Colon (tissue), 2 donors: ENCODE results near the gene HPCA.
A peak's percentile ranks its signal among the peaks of the same experiment; 100 is the strongest.
"Not testable (repeated sequence)": the region's sequence is repeated elsewhere in the genome, so short reads cannot be mapped to it uniquely, and the experiment has no call there.

Experiments used
- FAIRE-seq: peaks from 2 replicates; lab custom pipeline; 2012; peaks lifted over from hg19 to GRCh38; lab: Jason Lieb, UNC
- donor health status: control.
- donor health status: control.

The HPCA gene

DNA sequence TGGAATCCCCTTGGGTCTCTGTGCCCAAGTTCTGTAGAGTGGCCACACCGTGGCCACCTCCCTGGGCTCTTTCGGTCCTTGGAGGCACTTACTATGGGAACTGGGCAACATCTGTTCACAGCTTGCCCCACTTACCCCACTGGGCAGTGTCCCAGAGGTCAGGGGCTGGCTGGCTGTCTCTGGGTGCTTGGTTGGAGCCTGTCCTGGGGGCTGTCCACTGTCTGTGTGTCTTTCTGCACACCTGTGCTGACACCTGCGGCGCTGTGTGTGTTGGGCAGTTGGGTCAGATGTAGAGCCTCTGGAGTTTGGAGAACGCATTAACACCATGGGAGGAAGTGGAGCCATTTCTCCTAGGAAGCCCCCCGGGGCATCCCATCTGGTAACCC, 16.2 kb downstream of the HPCA start:
- no peak for FAIRE-seq

DNA sequence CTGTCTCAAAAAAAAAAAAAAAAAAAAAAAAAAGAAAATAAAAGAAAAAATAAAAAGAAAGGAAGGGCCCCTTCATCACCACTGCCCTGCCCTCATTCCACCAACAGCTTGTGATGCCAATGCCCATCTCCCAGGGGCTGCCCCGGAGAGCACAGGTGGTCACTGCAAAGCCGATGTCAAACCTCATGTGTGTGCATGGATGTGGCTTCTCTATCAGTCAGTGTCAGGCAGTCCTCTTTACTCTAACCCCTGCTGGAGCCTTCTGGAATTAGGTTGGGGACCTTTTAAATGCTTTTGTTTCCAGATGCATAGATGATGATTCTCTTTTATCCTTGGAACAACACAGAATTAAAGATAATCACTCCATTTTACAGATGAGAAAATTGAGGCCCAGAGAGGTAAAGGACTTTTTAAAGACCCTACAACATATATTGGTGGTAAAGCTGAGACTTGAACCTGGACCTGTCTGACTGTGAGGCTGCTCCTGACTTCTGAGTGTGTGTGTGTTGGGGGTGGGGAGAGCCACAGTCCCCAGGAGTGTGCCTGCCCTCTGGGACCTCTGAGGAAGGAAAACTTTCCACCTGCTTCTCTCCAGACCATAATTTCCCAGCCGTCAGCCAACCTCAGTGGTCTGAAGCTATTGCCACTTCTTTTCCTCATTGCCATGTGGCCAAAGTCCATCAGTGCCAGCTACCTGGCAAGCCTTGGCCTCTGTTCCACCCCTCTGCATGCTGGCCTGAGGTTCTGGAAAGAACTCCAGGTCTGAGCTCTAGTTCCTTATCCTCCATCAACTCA, 17.9 kb downstream of the HPCA start:
- FAIRE-seq = no peak

DNA sequence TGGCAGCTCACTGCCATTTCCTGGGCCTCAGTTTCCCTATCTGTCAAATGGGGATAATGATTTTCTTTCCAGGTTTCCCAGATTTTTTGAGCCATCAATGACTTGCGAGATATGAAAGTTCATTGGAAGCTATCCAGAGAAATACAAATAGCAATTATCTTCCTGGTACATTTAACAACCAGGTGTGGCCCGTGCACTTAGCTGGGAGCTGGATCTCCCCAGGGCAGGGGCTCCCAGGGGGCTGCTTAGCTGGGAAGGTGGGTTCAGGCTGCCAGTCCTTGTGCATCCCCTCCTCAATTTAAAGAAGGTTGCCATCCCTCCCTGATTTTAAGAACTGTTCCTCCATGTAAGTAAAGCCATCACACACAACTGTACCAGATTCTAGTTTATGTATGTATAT, 18.5 kb downstream of the HPCA start:
- FAIRE-seq = no peak

DNA sequence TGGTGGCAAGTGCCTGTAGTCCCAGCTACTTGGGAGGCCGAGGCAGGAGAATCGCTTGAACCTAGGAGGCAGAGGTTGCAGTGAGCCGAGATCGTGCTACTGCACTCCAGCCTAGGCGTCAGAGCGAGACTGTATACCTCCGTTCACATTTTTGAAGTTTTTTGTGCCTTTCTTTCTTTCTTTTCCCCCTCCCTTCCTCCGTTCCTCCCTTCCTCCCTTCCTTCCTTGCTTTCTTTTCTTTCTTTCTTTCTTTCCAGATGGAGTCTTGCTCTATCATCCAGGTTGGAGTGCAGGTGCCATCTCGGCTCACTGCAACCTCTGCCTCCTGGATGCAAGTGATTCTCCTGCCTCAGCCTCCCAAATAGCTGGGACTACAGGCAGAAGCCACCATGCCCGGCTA, 19.3 kb downstream of the HPCA start:
- not testable (repeated sequence) for FAIRE-seq

DNA sequence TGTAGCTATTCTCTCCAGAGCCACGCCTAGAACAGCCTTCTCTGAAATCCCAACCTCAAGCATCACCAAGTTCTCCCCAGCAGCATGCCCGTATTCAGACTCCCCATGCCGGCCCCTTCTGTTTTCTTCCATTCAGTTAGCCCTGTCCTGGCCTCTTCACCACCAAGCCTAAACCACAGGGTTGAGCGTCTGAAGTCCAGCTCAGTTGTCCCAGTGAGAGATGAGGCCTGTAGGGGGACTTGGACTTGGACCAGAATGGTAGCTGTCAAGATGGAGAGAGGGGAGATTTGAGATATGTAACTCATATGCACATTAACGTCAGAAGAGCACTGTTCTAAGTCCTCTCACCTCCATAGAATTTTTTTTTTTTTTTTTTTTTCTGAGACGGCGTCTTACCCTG, 20.4 kb downstream of the HPCA start:
- no peak for FAIRE-seq

DNA sequence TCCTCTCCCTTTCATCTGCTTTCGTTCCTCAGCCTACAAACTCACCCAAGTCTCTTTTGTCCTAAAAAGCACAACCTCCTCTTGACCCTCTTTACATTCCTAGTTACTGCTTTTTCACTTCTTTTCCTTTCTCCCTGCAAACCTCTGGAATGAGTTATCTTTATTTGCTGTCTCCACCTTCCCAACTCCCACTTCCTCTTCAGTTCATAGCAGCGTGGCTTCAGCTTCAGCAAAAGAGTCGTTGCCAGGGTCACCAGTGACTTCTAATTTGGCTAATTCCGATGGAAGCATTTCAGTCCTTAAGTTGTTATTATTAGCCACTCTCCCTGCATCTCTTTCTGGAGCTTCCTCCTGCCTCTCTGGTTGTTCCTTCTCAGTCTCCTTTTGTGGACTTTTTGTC, 21.1 kb downstream of the HPCA start:
- FAIRE-seq = no peak

DNA sequence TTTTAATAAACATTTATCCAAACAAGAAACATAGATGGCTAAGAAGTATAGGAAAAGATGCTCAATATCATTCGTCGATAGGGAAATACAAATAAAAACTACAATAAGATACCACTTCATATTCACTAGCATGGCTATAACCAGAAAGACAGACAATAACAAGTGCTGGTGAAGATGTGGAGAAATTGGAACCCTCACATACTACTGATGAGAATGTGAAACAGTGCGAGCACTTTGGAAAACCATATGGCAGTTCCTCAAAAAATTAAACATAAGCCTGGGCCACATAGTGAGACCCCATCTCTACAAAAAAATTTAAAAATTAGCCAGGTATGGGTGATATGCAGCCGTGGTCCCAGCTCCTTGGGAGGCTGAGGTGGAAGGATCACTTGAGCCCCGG, 24.0 kb downstream of the HPCA start:
- FAIRE-seq = no peak

DNA sequence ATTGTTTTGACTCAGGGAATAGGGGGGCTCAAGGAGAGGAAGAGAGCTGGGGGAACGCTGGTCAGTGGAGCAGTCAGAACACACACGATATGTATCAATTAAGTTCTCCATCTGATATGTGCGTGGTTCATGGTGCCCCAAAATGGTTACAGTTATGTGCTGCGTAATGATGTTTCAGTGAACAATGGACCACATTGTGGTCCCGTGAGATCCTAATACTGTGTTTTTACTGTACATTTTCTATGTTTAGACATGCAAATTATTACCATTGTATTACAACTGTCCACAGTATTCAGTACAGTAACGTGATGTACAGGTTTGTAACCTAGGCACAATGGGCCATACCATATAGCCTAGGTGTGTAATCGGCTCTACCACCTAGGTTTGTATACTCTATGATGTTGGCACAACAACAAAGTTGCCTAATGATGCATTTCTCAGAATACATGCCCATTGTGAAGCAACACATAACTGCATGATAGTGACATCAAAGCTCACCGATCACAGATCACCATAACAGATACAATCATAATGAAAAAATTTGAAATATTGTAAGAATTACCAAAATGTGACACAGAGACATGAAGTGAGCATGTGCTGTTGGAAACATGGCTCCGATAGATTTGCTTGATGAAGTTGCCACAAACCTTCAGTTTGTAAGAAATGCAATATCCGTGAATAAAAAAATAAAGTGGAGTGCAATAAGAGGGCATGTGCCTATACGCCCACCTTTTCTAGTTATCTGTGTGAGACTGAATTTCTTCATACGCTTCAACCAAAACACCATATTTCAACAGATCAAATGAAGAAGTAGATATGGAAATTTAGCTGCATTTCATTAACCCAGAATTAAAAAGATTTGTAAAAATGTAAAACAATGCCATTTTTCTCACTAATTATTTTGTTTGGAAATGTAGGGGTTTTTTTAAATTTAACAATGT, 29.7 kb downstream of the HPCA start:
- no peak for FAIRE-seq

DNA sequence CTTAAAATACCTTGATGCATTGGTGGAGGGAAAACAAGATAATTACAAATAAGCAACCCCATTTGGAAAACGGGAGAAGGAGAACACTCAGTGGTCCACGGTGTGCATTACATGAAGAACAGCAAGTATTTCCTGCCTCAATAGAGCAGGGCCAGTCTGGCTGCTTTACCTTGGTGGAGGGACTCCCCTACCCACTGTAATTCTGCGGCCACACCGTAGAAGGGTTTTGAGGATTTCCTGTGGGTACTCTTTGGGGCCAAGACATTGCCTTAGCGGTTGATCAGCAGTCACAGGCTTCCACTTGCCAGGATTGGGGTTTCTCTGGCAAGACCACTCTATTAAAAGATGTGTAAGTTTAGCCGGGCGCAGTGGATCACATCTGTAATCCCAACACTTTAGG, 31.2 kb downstream of the HPCA start:
- FAIRE-seq = no peak

DNA sequence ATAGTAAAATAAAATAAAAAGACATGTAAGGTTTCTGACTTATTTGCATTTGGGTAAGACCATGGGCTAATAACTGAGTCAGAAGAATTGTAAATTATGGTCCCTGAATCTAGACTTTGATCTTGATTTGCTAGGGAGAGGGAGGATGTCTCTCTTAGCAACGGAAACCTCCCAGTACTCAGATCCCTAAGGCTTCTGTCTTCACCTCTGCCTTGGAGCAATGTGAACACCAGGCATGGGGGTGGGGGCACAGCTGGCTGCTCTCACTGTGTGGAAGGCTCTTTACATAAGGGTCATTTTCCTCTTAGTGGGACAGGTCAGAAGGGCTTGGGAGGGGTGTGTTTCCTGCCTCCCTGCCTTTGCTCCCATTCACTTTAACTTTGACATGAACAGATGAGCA, 31.9 kb downstream of the HPCA start:
- no peak for FAIRE-seq

DNA sequence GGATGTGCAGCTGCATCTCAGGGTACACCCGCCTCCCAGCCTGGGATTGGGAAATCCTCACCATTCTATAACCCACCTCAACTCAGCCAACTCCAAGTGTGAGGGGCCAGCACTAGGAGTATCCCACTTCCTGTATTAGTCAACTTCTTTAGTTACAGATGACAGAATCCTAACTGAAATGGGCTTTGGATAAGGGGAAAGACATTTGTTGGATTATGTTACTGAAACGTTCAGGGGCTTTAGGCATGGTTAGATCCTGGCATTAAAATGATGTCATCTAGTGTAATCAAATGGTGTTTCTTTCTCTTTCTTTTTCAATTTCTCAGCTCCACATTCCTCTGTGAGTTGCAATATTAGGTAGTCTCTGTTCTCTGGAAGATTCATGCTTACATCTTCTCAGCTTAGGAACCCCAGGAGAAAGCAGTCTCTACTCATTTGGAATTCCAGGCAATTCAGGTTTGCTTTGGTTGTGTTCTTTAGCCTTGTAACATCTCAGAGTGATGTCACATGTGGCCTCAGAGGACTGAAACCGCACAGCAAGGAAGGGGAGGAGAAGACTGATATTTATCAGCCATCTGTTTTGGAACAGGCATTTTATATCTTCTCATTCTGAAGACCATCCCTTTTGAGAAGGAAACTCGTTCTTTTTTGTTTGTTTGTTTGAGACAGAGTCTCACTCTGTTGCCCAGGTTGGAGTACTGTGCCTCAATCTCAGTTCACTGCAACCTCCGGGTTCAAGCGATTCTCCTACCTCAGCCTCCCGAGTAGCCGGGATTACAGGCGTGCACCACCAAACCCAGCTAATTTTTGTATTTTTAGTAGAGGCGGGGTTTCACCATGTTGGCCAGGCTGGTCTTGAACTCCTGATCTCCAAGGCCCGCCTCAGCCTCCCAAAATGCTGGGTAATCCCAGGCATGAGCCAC, 33.8 kb downstream of the HPCA start:
- FAIRE-seq = no peak

DNA sequence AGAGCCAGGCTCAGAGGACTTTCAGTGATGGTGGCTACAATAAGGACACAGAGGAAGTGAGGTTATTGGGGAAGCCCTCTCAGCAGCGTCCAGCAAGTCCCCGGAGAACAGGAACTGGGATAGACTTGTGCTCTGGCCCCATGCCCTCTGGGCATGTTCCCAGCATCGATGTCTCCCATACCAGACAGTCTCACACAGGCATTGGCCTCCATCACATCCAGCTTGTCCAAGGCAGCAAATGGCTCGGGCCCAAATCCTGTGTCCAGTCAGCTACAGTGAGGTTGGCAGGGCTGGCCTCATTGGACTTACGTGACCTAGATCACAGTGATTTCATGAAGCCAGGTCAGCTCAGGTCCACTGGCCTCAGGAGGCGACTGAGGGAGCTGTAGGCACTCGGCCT, 34.5 kb downstream of the HPCA start:
- FAIRE-seq = no peak

DNA sequence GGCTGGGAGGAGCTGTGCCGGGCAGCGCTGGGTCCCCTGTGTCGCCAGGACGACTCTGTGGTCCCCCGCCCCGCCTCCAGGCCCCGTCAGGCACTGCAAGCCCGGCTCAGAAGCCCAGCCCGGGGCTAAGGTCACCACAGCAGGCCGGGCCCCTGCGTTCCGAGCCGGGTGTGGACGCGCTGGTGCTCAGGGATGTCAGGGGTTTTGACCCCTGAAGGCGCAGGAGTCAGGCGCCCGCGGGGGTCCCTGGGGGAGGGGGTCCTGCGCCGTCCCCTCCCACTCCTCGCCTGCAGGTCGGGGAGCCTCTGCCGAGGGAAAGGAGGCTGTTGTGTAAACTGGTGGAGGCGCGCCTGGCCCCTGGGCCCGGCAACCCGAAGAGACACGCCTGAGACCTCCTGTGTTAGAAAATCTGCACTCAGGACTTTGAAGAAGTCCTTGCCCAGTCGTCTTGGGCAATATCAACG, 38.6 kb downstream of the HPCA start:
- no peak for FAIRE-seq

DNA sequence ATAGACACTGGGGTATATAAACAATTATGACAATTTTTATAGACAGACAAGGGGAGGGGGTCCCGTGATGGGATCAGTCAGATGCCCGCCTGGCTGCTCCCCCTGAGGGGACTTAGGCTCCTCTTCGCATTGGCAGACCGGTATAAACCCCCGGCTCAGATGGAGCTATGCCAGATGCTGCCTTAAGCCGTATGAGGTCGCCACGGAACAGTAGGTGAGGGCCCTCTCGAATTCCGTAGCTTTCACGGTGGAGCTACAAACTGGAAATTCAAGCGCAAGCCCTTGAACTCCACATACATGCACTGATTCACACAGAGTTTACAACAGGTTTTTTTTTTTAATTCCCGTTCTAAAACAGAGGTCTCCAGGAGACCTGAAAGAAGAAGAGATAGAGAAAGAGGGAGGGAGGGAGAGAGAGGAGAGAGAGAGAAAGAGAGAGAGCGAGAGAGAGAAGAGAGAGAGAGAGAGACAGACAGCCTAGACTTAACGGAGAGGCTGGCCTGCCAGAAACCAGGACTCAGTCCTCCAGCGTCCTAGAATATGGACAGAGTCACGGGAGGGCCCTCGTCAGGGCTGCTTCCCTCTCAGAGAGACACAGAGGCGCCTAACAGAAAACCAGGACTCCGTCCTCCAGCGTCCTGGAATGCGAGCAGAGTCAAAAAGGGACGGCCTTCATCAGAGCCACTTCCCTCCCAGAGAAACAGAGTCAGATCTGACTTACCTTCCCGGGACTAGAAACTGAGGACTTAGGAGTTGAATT, 39.3 kb downstream of the HPCA start:
- no peak for FAIRE-seq

DNA sequence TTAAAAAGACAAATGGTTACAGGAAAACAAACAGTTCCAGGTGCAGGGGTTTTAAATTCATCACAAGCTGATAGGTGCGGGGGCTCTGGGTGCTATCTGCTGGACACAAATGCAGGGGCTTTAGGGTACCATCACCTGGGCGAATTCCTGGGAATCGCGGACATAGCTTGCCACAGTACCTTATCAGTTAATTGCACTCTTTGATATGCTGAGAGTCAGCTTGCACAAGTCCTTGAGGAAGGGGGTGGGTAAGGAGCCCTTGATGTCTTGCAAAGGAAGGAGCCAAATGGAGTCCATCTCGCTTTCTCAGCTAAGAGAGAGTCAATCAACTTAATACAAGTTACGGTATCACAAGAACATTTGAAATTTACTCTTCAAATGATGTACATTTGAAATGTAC, 40.3 kb downstream of the HPCA start:
- FAIRE-seq = no peak

DNA sequence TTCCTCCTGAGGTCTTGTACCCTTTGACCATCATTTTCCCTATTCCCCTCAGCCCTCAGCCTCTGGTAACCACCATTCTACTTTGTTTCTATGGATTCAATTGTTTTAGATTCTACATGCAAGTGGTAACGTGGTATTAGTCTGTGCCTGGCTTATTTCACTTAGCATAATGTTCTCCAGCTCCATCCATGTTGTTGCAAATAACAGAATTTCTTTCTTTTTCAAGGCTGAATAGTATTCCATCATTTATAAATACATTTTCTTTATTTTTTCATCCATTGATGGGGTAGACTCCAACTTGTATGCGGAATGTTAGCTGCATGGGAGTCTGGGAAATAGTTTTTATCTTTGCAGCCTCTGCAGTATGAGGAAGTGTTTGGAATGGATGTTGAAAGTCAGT, 41.1 kb downstream of the HPCA start:
- FAIRE-seq = no peak

DNA sequence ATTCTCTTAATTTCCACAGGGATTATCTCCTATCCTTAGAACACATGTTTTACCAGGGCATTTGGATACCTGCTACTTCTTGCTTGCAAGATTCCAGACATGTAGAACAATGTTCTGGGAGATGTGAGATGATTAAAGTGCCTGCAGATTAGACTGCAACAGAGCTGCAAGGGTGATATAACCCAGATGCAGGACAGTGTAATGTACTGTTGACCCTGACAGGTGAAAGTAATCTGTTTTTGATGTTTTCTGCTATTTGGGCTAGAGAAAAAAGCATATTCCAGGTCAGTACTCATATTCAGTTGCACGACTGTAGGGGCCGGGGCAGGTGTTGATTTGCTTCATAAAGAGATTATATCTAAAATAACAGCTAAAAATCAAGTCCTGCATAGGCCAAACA, 42.0 kb downstream of the HPCA start:
- FAIRE-seq = no peak

DNA sequence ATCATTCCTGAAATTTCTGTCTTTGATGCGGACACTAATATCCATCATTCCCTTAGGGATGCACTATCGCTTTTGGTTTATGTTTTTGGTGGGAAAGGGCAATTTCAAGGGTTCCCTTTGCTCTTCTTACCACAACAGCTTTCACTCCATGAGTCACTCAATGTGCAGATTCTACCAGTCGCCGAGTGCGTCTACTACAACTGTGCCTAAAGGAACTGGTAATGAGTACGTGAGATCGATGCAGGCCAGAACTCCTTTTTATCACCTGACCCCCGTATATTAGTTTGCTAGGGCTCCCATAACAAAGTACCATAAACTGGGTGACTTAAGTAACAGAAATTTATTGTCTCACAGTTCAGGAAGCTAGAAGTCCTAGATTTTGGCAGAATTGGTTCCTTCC, 42.4 kb downstream of the HPCA start:
- no peak for FAIRE-seq

DNA sequence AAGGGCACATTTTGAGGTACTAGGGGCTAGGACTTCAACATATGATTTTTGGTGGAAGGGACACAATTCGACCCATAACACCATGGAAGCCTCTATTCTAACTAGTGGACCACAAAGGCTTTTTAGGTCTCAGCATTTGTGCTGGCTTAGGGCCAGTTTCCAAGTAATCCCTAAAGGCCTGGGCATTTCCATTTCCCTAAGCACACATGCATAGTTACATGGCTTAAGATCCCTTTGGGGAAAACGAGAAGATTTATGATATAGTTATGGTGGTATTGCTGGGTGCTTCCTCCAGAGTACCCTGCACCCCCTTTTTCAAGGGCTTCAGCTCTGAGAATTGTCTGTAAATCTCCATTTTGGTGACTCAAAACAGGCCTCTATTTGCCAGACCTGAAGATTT, 43.1 kb downstream of the HPCA start:
- FAIRE-seq = no peak

DNA sequence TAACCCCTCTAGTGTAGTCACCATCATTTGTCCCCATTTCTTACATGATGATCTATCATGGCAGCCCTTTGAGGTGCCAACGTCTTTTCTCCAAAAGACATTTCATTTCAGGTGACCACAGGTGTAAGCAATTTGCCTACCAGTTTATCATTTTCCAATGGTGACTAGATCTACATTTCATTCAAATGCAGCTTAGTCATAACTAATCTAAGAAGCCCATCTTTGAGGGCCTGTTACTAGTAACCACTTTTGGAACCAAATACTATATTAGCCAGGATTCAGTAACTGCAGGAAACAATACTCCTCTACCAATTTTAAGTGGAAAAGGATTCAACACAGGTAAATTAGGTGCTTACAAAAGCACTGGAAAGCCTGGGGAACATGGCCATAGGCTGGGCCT, 45.5 kb downstream of the HPCA start:
- FAIRE-seq = no peak

DNA sequence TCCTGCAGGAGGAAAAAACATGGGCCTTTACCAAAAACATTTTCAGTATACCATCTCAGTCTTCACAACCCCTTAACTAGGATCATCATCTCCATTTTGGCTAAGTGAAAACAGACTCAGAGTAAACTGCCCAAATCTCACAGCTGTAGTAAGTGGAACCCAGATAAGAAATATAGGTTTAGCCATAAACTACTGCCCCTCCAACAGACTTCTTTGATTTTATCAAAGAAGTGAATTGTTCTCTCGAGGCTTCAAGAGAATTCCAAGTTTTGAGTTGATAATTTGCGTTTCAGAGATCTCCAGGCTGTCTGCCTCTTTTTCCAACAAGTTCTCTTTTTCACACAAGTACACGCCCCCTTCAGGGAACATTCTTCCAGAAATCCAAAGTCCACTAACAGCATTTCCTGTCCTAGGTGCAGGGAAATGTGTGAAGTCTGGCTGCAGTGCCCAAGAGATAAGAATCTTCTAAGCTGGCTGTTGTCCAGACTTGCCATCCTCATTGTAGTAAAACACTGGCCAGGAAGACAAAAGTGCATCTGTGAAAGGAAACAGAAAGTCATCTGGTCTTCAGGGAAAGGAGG, 47.5 kb downstream of the HPCA start:
- FAIRE-seq = peak; percentile 33
